HepG2 (cell line): Measurements from ENCODE around the gene PSMD4. TPM values are rescaled to one million over a fixed set of nuclear protein-coding genes. Genes with fewer than 3 reads are reported as not detected.
A peak's percentile ranks its signal among the peaks of the same experiment; 100 is the strongest.

ENCODE experiments used
- ARNT ChIP-seq: fragments of 450-650 bp; IDR thresholded peaks from 2 replicates; pipeline ENCODE4 v1.6.1; 2017
- ATF1 ChIP-seq: IDR thresholded peaks from 2 replicates; pipeline ENCODE4 v1.6.1; 2016; ENCODE audit warnings: mild to moderate bottlenecking, control low read depth
- ATM ChIP-seq: fragments of 450-650 bp; IDR thresholded peaks from 2 replicates; pipeline ENCODE4 v1.7.1; 2017; ENCODE audit warnings: mild to moderate bottlenecking, borderline replicate concordance
- CC2D1A ChIP-seq: sonication (generic); formaldehyde crosslinking; IDR thresholded peaks from 2 replicates; pipeline ENCODE4 v1.8.1; 2023; ENCODE audit warnings: mild to moderate bottlenecking, missing genetic modification reagents
- CHD2 ChIP-seq: IDR thresholded peaks from 2 replicates; pipeline ENCODE4 v1.6.1; 2011; ENCODE audit warnings: low read depth, low read length, improper control_type of control experiment
- GABPB1 ChIP-seq: IDR thresholded peaks from 2 replicates; pipeline ENCODE4 v1.6.1; 2016; ENCODE audit warnings: mild to moderate bottlenecking, missing genetic modification reagents, moderate library complexity, missing compliant biosample characterization
- MAFG ChIP-seq: sonication (generic); formaldehyde crosslinking; IDR thresholded peaks from 2 replicates; pipeline ENCODE4 v1.5.1; 2020; ENCODE audit warnings: mild to moderate bottlenecking, missing genetic modification reagents
- MAZ ChIP-seq, 2 experiments: sonication (generic) in 1 of 2; formaldehyde crosslinking in 1 of 2; IDR thresholded peaks; 2 replicates each; pipeline versions ENCODE4 v1.5.0 to v1.6.1; 2012 to 2020; ENCODE audit warnings: low read depth in 2 of 2, mild to moderate bottlenecking in 2 of 2, borderline replicate concordance in 1 of 2, improper control_type of control experiment in 1 of 2, low read length in 1 of 2, missing genetic modification reagents in 1 of 2, moderate library complexity in 1 of 2
- MEIS1 ChIP-seq: sonication (generic); formaldehyde crosslinking; IDR thresholded peaks from 2 replicates; pipeline ENCODE4 v1.9.0; 2021; ENCODE audit warnings: mild to moderate bottlenecking, missing genetic modification reagents, moderate library complexity, borderline replicate concordance
- NPAS2 ChIP-seq: sonication (generic); formaldehyde crosslinking; IDR thresholded peaks from 2 replicates; pipeline ENCODE4 v1.8.0; 2022; ENCODE audit warnings: mild to moderate bottlenecking, missing genetic modification reagents, borderline replicate concordance
- POLR2AphosphoS5 ChIP-seq: IDR thresholded peaks from 2 replicates; pipeline ENCODE4 v1.6.1; 2012; ENCODE audit warnings: low read depth, low read length
- SOX13 ChIP-seq, 3 experiments: fragments of 450-650 bp in 1 of 3; sonication (generic) in 1 of 3; formaldehyde crosslinking in 1 of 3; IDR thresholded peaks in 2 of 3; conservative IDR thresholded peaks in 1 of 3; 2 replicates each; pipeline versions ENCODE4 v1.5.0 to v1.6.1; 2016 to 2020; ENCODE audit warnings: antibody characterized with exemption in 1 of 3, mild to moderate bottlenecking in 1 of 3, missing compliant biosample characterization in 1 of 3, missing genetic modification reagents in 1 of 3, moderate library complexity in 1 of 3
- XBP1 ChIP-seq: sonication (generic); formaldehyde crosslinking; IDR thresholded peaks from 2 replicates; pipeline ENCODE4 v1.5.0; 2020; ENCODE audit warnings: missing genetic modification reagents
- ZC3H4 ChIP-seq: sonication (generic); formaldehyde crosslinking; IDR thresholded peaks from 2 replicates; pipeline ENCODE4 v1.4.0; 2020; ENCODE audit warnings: missing genetic modification reagents, borderline replicate concordance
- ZFP36 ChIP-seq: fragments of 150-350 bp; IDR thresholded peaks from 2 replicates; pipeline ENCODE4 v1.6.1; 2018; ENCODE audit warnings: borderline replicate concordance, low read length, low read depth; ENCODE audit not compliant: partially characterized antibody
- ZNF230 ChIP-seq: sonication (generic); formaldehyde crosslinking; IDR thresholded peaks from 2 replicates; pipeline ENCODE4 v1.4.0; 2020; ENCODE audit warnings: mild to moderate bottlenecking, missing genetic modification reagents
- ZNF3 ChIP-seq: IDR thresholded peaks from 2 replicates; pipeline ENCODE4 v1.7.0; 2017; ENCODE audit warnings: inconsistent platforms
- ZNF549 ChIP-seq: sonication (generic); formaldehyde crosslinking; IDR thresholded peaks from 2 replicates; pipeline ENCODE4 v1.5.0; 2020; ENCODE audit warnings: missing genetic modification reagents
- ZNF766 ChIP-seq: sonication (generic); formaldehyde crosslinking; IDR thresholded peaks from 2 replicates; pipeline ENCODE4 v1.5.0; 2020; ENCODE audit warnings: missing genetic modification reagents, borderline replicate concordance
- ZNF850 ChIP-seq: sonication (generic); formaldehyde crosslinking; conservative IDR thresholded peaks from 2 replicates; pipeline ENCODE4 v1.9.0; 2021; ENCODE audit warnings: mild to moderate bottlenecking, missing genetic modification reagents
- polyA plus RNA-seq, 8 experiments: library from polyadenylated mRNA; depleted of rRNA in 3 of 8; stranded (reverse) in 7 of 8; unstranded in 1 of 8; fragments of >200 nt; fragmentation: Illumina TruSeq in 4 of 8; extraction: Trizol in 4 of 8; gene quantifications; 2 replicates each; pipeline versions ENCODE4 v1.2.1 to v1.2.3, GENCODE V29; 2011 to 2016; ENCODE audit warnings: low read depth in 4 of 8, missing spikeins in 1 of 8, mixed read lengths in 1 of 8; ENCODE audit not compliant: insufficient read depth in 1 of 8
- total RNA-seq, 5 experiments: library from RNA; depleted of rRNA; stranded (reverse); fragments of >200 nt; fragmentation: Illumina TruSeq; extraction: Trizol; gene quantifications; 2 replicates each; pipeline ENCODE4 v1.2.3, GENCODE V29; 2016; ENCODE audit warnings: low read depth in 1 of 5
- TF ChIP-seq, protein P1 (sequence below): IDR thresholded peaks from 2 replicates; pipeline ENCODE4 v1.6.1; 2016; ENCODE audit warnings: mild to moderate bottlenecking
- TF ChIP-seq, protein P2 (sequence below): sonication (generic); formaldehyde crosslinking; IDR thresholded peaks from 2 replicates; pipeline ENCODE4 v1.5.0; 2020; ENCODE audit warnings: mild to moderate bottlenecking, low read depth, missing genetic modification reagents, borderline replicate concordance
- TF ChIP-seq, protein P3 (sequence below): sonication (generic); formaldehyde crosslinking; IDR thresholded peaks from 2 replicates; pipeline ENCODE4 v1.4.0; 2020; ENCODE audit warnings: missing genetic modification reagents
- TF ChIP-seq, protein P4 (sequence below): sonication (generic); formaldehyde crosslinking; IDR thresholded peaks from 2 replicates; pipeline ENCODE4 v1.5.1; 2020; ENCODE audit warnings: mild to moderate bottlenecking, missing genetic modification reagents, borderline replicate concordance

The PSMD4 gene
- total and polyA plus RNA-seq, 2 of the 13 experiments (the other 11 are each of a cell fraction or from before 2014, with no cell fraction given) = 194 to 243 TPM

DNA sequence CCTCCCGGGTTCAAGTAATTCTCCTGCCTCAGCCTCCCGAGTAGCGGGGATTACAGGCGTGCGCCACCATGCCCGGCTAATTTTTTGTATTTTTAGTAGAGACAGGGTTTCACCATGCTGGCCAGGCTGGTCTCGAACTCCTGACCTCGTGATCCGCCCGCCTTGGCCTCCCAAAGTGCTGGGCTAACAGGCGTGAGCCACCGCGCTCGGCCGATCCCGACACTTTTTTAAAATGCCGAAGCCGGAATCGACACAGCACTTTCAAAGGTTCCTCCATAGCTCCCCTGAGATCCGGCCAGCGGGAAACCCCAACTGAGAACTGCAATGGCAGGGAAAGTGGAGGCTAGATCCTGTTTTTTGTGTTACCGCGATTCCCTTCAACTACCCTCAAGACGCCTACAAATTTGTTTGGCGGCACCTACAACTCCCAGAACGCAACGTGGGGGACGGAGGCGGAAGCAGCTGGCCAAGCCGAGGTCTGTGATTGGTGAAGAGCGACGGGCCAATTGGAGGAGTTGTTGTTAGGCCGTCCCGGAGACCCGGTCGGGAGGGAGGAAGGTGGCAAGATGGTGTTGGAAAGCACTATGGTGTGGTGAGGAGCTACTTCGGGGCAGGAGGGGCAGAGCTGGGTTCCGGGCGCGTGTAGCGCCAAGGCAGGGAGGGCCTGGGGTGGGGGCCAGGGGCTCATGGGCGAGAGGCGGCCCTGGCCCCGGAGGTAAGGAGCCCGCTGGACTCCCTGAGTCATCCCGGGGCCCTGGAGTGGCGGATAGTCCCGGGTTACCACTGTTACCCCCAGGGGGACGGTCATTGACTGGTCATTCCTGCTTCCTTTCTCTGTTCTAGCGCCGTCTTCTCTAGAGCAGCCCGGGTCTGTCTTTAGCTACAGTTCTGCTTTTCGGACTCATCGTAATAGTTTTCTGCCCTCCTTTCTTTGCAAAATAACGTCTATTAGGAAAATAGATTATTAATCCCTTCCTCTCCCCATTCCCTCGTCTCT is at the start of gene PSMD4 (continued):
- TF ChIP-seq, protein P1, sequence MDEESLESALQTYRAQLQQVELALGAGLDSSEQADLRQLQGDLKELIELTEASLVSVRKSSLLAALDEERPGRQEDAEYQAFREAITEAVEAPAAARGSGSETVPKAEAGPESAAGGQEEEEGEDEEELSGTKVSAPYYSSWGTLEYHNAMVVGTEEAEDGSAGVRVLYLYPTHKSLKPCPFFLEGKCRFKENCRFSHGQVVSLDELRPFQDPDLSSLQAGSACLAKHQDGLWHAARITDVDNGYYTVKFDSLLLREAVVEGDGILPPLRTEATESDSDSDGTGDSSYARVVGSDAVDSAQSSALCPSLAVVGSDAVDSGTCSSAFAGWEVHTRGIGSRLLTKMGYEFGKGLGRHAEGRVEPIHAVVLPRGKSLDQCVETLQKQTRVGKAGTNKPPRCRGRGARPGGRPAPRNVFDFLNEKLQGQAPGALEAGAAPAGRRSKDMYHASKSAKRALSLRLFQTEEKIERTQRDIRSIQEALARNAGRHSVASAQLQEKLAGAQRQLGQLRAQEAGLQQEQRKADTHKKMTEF = peak; percentile 67; the same call in 1 of the 2 replicates
- TF ChIP-seq, protein P2, sequence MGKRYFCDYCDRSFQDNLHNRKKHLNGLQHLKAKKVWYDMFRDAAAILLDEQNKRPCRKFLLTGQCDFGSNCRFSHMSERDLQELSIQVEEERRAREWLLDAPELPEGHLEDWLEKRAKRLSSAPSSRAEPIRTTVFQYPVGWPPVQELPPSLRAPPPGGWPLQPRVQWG (CRISPR knock-in tag) = no peak
- no peak for TF ChIP-seq XBP1 (CRISPR knock-in tag)
- peak; percentile 78 for TF ChIP-seq CHD2
- TF ChIP-seq ZNF3 (CRISPR knock-in tag) = no peak
- TF ChIP-seq, protein P3, sequence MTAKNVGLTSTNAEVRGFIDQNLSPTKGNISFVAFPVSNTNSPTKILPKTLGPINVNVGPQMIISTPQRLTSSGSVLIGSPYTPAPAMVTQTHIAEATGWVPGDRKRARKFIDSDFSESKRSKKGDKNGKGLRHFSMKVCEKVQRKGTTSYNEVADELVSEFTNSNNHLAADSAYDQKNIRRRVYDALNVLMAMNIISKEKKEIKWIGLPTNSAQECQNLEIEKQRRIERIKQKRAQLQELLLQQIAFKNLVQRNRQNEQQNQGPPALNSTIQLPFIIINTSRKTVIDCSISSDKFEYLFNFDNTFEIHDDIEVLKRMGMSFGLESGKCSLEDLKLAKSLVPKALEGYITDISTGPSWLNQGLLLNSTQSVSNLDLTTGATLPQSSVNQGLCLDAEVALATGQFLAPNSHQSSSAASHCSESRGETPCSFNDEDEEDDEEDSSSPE = peak; percentile 64; the same call in 1 of the 2 replicates
- no peak for TF ChIP-seq ZNF850 (CRISPR knock-in tag)
- peak; percentile 97 for TF ChIP-seq GABPB1 (CRISPR knock-in tag)
- TF ChIP-seq CC2D1A (CRISPR knock-in tag) = no peak
- peak; percentile 67 for TF ChIP-seq ATF1 (CRISPR knock-in tag)
- TF ChIP-seq SOX13 (IDR thresholded peaks at IDR 0.05) = no peak
- 0 out of 4 replicates have a peak, but pooled peaks of 1 of the 2 experiments have one; percentile 21 for TF ChIP-seq SOX13 (CRISPR knock-in tag; conservative IDR thresholded peaks at IDR 0.05 in 1 of 2, IDR thresholded peaks at IDR 0.05 in 1 of 2)
- 0 out of 2 replicates have a peak, but pooled peaks have one; percentile 23 for TF ChIP-seq ZNF766 (CRISPR knock-in tag)
- TF ChIP-seq ZC3H4 (CRISPR knock-in tag) = no peak
- TF ChIP-seq ZFP36 = no peak
- no peak for TF ChIP-seq ARNT
- TF ChIP-seq ZNF230 (CRISPR knock-in tag) = no peak
- no peak for TF ChIP-seq MAZ (IDR thresholded peaks at IDR 0.05; ENCODE audit: borderline replicate concordance, low read depth, low read length)
- peak; percentile 71; the same call in 1 of the 2 replicates for TF ChIP-seq MAZ (CRISPR knock-in tag; IDR thresholded peaks at IDR 0.05; ENCODE audit: low read depth)
- TF ChIP-seq, protein P4, sequence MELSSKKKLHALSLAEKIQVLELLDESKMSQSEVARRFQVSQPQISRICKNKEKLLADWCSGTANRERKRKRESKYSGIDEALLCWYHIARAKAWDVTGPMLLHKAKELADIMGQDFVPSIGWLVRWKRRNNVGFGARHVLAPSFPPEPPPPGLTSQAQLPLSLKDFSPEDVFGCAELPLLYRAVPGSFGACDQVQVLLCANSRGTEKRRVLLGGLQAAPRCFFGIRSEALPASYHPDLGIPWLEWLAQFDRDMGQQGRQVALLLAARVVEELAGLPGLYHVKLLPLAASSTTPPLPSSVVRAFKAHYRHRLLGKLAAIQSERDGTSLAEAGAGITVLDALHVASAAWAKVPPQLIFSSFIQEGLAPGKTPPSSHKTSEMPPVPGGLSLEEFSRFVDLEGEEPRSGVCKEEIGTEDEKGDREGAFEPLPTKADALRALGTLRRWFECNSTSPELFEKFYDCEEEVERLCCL (CRISPR knock-in tag) = no peak
- no peak for TF ChIP-seq ZNF549 (CRISPR knock-in tag)
- TF ChIP-seq POLR2AphosphoS5 = peak; percentile 97
- TF ChIP-seq MAFG (CRISPR knock-in tag) = no peak
- TF ChIP-seq NPAS2 (CRISPR knock-in tag) = no peak
- TF ChIP-seq MEIS1 (CRISPR knock-in tag) = no peak
- no peak for TF ChIP-seq ATM
